Heart left ventricle (tissue), 13 donors: Measurements from ENCODE around the gene FARSA.

Source experiments
- POLR2A ChIP-seq, 2 donors: fragments of 450-650 bp; IDR thresholded peaks; one replicate each; pipeline ENCODE4 v1.6.1; 2017; ENCODE audit warnings: antibody characterized with exemption in 2 of 2, mild to moderate bottlenecking in 2 of 2, moderate library complexity in 2 of 2
- TF ChIP-seq, protein P1 (sequence below), 12 donors: fragments of 200-600 bp; sonication (generic) in 4 of 12; IDR thresholded peaks; one replicate each; pipeline versions ENCODE4 v1.5.0 to v1.8.0; 2018 to 2022; ENCODE audit warnings: antibody characterized with exemption in 12 of 12, mild to moderate bottlenecking in 5 of 12
- donor health status: ischemic (EF 13 %, LVEDD 7.1; RV severe dilation, severe dysfunction).
- donor health status: DM: no; HTN: yes; CAD: no.
- donor health status: DM: no; HTN: no; CAD: no.
- donor health status: ischemic (EF 25% LVEDD 6.9; RV normal size, moderate dysfunction).
- donor health status: ischemic (EF 25% LVEDD 5.7; RV mildly dilated, moderate dysfunction).
- donor health status: ischemic (EF 35%, LVEDD 5.7; RV mildly dilated, moderate dysfunction).
- donor health status: nonischemic (EF 11% LVEDD 7.7; RV severe dilation, severe dysfunction).
- donor health status: DM: yes; HTN: yes; CAD: no.
- donor health status: PGD.
- donor health status: ischemic (EF 29% LVEDD 5.4; RV normal size, mild dysfunction).
- donor health status: nonischemic (EF 23%, LVEDD 6.1; RV moderate dilation, normal function).

DNA sequence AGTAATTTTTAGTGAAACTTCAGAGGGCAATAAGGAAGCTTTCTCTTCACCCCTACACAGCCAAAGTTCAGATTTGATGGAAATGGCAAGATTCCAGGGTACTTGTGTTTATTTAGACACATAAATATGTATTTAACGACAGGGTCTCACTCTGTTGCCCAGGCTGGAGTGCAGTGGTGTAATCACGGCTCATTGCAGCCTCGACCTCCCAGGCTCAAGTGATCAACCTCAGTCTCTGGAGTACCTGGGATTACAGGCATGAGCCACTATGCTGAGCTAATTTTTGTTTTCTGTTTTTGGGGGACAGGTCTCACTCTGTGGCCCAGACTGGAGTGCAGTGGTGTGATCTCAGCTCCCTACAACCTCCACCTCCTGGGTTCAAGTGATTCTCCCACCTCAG is 12.5 kb downstream of the FARSA start:
- TF ChIP-seq, protein P1, sequence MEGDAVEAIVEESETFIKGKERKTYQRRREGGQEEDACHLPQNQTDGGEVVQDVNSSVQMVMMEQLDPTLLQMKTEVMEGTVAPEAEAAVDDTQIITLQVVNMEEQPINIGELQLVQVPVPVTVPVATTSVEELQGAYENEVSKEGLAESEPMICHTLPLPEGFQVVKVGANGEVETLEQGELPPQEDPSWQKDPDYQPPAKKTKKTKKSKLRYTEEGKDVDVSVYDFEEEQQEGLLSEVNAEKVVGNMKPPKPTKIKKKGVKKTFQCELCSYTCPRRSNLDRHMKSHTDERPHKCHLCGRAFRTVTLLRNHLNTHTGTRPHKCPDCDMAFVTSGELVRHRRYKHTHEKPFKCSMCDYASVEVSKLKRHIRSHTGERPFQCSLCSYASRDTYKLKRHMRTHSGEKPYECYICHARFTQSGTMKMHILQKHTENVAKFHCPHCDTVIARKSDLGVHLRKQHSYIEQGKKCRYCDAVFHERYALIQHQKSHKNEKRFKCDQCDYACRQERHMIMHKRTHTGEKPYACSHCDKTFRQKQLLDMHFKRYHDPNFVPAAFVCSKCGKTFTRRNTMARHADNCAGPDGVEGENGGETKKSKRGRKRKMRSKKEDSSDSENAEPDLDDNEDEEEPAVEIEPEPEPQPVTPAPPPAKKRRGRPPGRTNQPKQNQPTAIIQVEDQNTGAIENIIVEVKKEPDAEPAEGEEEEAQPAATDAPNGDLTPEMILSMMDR (IDR thresholded peaks at IDR 0.05) = no peak
- TF ChIP-seq POLR2A (IDR thresholded peaks at IDR 0.05) = no peak
